GM12878 (cell line): Measurements from ENCODE around the gene CREB5. TPM values are rescaled to one million over a fixed set of nuclear protein-coding genes. Genes with fewer than 3 reads are reported as not detected.
"Not testable (repeated sequence)": the region's sequence is repeated elsewhere in the genome, so short reads cannot be mapped to it uniquely, and the experiment has no call there.

Source experiments
- ATAC-seq: fragments of 200-7000 bp; cut with Tn5 transposase; 3 replicates; pipeline ENCODE4 v1.9.1; 2020; ENCODE audit warnings: mild to moderate bottlenecking, moderate library complexity
- BruUV-seq: library from RNA; stranded (reverse); fragments of 400-500 nt; replicated peaks from 2 replicates; lab custom pipeline; 2021; lab: Mats Ljungman, UMichigan
- CTCF ChIA-PET: fragments of 300-600 bp; sonication (Branson Sonifier 250); formaldehyde crosslinking; extraction: SDS; loops from one replicate; lab custom pipeline; 2021; ENCODE audit warnings: inconsistent platforms; lab: Yijun Ruan, JAX
- POLR2A ChIA-PET: fragments of 350-600 bp; formaldehyde crosslinking; extraction: SDS; loops from one replicate; lab custom pipeline; 2021; ENCODE audit warnings: inconsistent platforms; lab: Charles Lee
- RAD21 ChIA-PET: fragments of 300-600 bp; sonication (Branson Sonifier 250); formaldehyde crosslinking; loops from one replicate; lab custom pipeline; 2023; ENCODE audit warnings: antibody characterized with exemption; ENCODE audit not compliant: unreplicated experiment; lab: Charles Lee
- SMC1A ChIA-PET: fragments of 300-600 bp; sonication (Branson Sonifier 250); formaldehyde crosslinking; loops from one replicate; lab custom pipeline; 2023; ENCODE audit not compliant: unreplicated experiment, uncharacterized antibody; lab: Charles Lee
- DNase-seq: peaks from one replicate; pipeline ENCODE4 v3.0.0-alpha.2; 2011; ENCODE audit warnings: low read depth, low spot score
- FAIRE-seq: peaks from 3 replicates; lab custom pipeline; 2011; peaks lifted over from hg19 to GRCh38; lab: Jason Lieb, UNC
- H2AFZ ChIP-seq: 2 replicates; pipeline ENCODE4 v1.6.0; 2011; ENCODE audit warnings: low read depth, low read length, control low read depth; ENCODE audit not compliant: control insufficient read depth
- H3K27ac ChIP-seq: 2 replicates; pipeline ENCODE4 v1.5.1; 2011; ENCODE audit warnings: control low read depth; ENCODE audit not compliant: control insufficient read depth, insufficient read depth
- H3K27me3 ChIP-seq, 2 experiments: replicated peaks in 1 of 2; 2 replicates each; pipeline versions ENCODE4 v1.6.0 to v1.6.1; 2011; ENCODE audit warnings: low read length in 1 of 2; ENCODE audit not compliant: control insufficient read depth in 2 of 2, insufficient read depth in 2 of 2
- H3K36me3 ChIP-seq, 2 experiments: 2 replicates each; pipeline ENCODE4 v1.5.1; 2011; ENCODE audit warnings: low read length in 1 of 2; ENCODE audit not compliant: control insufficient read depth in 2 of 2, insufficient read depth in 2 of 2
- H3K4me1 ChIP-seq: 2 replicates; pipeline ENCODE4 v1.6.1; 2011; ENCODE audit warnings: mild to moderate bottlenecking, low read length, moderate library complexity, mixed read lengths; ENCODE audit not compliant: control insufficient read depth, insufficient read depth
- H3K4me2 ChIP-seq: 2 replicates; pipeline ENCODE4 v1.6.0; 2011; ENCODE audit warnings: control low read depth; ENCODE audit not compliant: control insufficient read depth, insufficient read depth
- H3K4me3 ChIP-seq: fragments of 200-600 bp; sonication (generic); 2 replicates; pipeline ENCODE4 v1.5.1; 2016
- H3K79me2 ChIP-seq: 2 replicates; pipeline ENCODE4 v1.6.0; 2011; ENCODE audit warnings: low read length; ENCODE audit not compliant: control insufficient read depth, insufficient read depth
- H3K9ac ChIP-seq: 2 replicates; pipeline ENCODE4 v1.8.0; 2011; ENCODE audit warnings: low read length, control low read depth, mixed read lengths; ENCODE audit not compliant: control insufficient read depth, insufficient read depth
- H3K9me3 ChIP-seq: replicated peaks from 3 replicates; pipeline ENCODE4 v1.5.1; 2011; ENCODE audit warnings: mild to moderate bottlenecking, low read length; ENCODE audit not compliant: control insufficient read depth, insufficient read depth
- H4K20me1 ChIP-seq: 2 replicates; pipeline ENCODE4 v1.6.0; 2011; ENCODE audit not compliant: control insufficient read depth, insufficient read depth
- CUX1 ChIP-seq: IDR thresholded peaks from 2 replicates; pipeline ENCODE4 v1.6.1; 2012; ENCODE audit warnings: improper control_type of control experiment, low read depth, low read length; ENCODE audit not compliant: insufficient replicate concordance
- WGBS: methylation state at CpG from one replicate; pipeline ENCODE4 v1.1.6; 2016; ENCODE audit warnings: low lambda C conversion rate; ENCODE audit not compliant: insufficient replicate concordance, insufficient coverage; ENCODE audit errors: missing lambda C conversion rate; 5-methylcytosine and 5-hydroxymethylcytosine counted together
- in situ Hi-C: fragments of 300-500 bp; cut with MboI; formaldehyde crosslinking; loops from 9 replicates; pipeline ENCODE4 v1.14.3; 2018; ENCODE audit warnings: mixed read lengths
- intact Hi-C: fragments of 100-400 bp; cut with micrococcal nuclease; formaldehyde crosslinking; loops from one replicate; pipeline ENCODE4 v1.14.2; 2022; ENCODE audit not compliant: unreplicated experiment
- polyA plus RNA-seq, 11 experiments: library from polyadenylated mRNA; depleted of rRNA in 4 of 11; unstranded in 6 of 11; stranded (reverse) in 5 of 11; fragments of >200 nt; fragmentation: Nextera tagmentation in 4 of 11; fragmentation: Illumina TruSeq in 1 of 11; extraction: Ambion mirVana in 4 of 11; extraction: Trizol in 1 of 11; gene quantifications; 1 replicate in 1 of 11; 2 replicates in 10 of 11; pipeline versions ENCODE4 v1.2.1 to v1.2.3, GENCODE V29; 2011 to 2016; ENCODE audit warnings: inconsistent platforms in 2 of 11, missing spikeins in 2 of 11, low read depth in 1 of 11
- total RNA-seq, 4 experiments: library from RNA; depleted of rRNA in 3 of 4; stranded (reverse); fragments of >200 nt in 3 of 4; fragmentation: Illumina TruSeq in 1 of 4; extraction: Trizol in 1 of 4; gene quantifications; 2 replicates each; pipeline versions ENCODE4 v1.2.1 to v1.2.3, GENCODE V29; 2013 to 2021

Gene CREB5
- total and polyA plus RNA-seq, 10 of the 15 experiments (the other 5 are each of a cell fraction or from before 2014, with no cell fraction given) = 12.9 to 74.1 (median 53.0) TPM

- no peak for TF ChIP-seq CUX1
These were observed 139.0 kb downstream of the CREB5 start (continued) for GRCh38 chr7:28551331-28551730.

GRCh38 chr7:28551766-28552165 lies 139.4 kb downstream of the CREB5 start:
- intact Hi-C loops, BruUV-seq, ATAC-seq, H2AFZ ChIP-seq, H3K9ac ChIP-seq, H4K20me1 ChIP-seq, DNase-seq, H3K9me3 ChIP-seq, H3K4me3 ChIP-seq, H3K79me2 ChIP-seq, H3K27ac ChIP-seq, H3K4me1 ChIP-seq, H3K27me3 ChIP-seq, FAIRE-seq, H3K36me3 ChIP-seq, in situ Hi-C loops, H3K4me2 ChIP-seq: not testable (repeated sequence)
- RAD21 ChIA-PET = interaction anchor here (1.1 kb wide), 2 partner anchors 9 to 11 kb away, joined by 3 to 4 read pairs; no protein-coding TSS in a partner anchor
- CTCF ChIA-PET = interaction anchor here (1.3 kb wide), 2 partner anchors 10 to 25 kb away, joined by 5 to 6 read pairs; no protein-coding TSS in a partner anchor
- POLR2A ChIA-PET = interaction anchor here (1.2 to 1.5 kb wide), 2 partner anchors 9 to 12 kb away, joined by 3 to 4 read pairs; no protein-coding TSS in a partner anchor
- WGBS = 39% methylated on average over 1 of the region's 1 CpG
- SMC1A ChIA-PET = interaction anchor here (0.7 to 6.8 kb wide), 8 partner anchors 8 to 76 kb away, joined by 3 to 34 read pairs (median 4); no protein-coding TSS in a partner anchor
